HG02623 (cell line): ENCODE measurements around the gene NSD2.

Experiments
- ATAC-seq: cut with Tn5 transposase; IDR thresholded peaks from one replicate; pipeline ENCODE4 v1.9.1; 2021; ENCODE audit warnings: moderate library complexity; ENCODE audit not compliant: unreplicated experiment

NSD2 gene

GRCh38 chr4:1967512-1968149 is 96.4 kb downstream of the NSD2 start:
- no peak for ATAC-seq

- ATAC-seq, result no peak
These were observed 97.6 kb downstream of the NSD2 start for GRCh38 chr4:1968686-1969295.

- ATAC-seq, result no peak
These were observed 98.9 kb downstream of the NSD2 start for GRCh38 chr4:1969928-1970723.

DNA sequence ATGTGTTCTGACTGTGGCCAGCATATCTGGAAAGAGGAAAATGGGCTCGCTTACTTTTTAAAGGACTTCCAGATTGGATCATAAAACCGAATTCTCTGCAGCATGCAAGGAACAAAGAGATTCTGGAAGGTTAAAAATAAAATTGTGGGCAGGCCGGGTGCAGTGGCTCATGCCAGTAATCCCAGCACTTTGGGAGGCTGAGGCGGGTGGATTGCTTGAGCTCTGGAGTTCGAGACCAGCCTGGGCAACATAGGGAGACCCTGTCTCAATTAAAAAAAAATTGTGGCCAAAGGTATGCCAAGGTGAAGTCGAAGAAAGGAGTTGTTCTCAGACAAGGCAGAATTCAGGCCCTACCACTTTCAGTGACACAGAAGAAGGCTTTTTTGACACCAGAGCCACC is 99.7 kb downstream of the NSD2 start:
- no peak for ATAC-seq

GRCh38 chr4:1971456-1972200 is 100.4 kb downstream of the NSD2 start:
- ATAC-seq, result no peak

GRCh38 chr4:1972414-1972813 is 101.2 kb downstream of the NSD2 start:
- ATAC-seq, result no peak

DNA sequence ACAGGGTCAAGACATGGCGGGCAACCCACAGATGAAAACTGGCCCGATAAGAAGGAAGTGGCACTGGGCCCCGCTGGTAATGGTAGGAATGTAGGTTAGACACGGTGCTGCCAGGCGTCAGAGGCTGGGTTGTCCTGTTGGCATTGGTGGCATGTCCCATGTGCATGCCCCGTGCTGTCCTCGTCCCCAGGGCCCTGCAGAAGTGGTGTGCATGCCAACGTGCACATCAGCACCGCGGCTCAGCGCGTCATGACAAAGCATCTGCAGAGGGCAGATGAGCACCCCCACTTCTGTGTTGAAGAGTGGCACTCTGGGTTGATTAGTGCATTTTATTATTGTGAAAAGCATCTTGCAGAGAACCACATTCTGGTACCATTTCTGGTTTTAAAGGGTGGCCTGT is 102.0 kb downstream of the NSD2 start:
- no peak for ATAC-seq

GRCh38 chr4:1973661-1974060 is 102.5 kb downstream of the NSD2 start:
- ATAC-seq, result no peak

- ATAC-seq, result no peak
These were observed 103.6 kb downstream of the NSD2 start for GRCh38 chr4:1974840-1975239.

- no peak for ATAC-seq
These were observed 104.2 kb downstream of the NSD2 start for GRCh38 chr4:1975391-1975801.

DNA sequence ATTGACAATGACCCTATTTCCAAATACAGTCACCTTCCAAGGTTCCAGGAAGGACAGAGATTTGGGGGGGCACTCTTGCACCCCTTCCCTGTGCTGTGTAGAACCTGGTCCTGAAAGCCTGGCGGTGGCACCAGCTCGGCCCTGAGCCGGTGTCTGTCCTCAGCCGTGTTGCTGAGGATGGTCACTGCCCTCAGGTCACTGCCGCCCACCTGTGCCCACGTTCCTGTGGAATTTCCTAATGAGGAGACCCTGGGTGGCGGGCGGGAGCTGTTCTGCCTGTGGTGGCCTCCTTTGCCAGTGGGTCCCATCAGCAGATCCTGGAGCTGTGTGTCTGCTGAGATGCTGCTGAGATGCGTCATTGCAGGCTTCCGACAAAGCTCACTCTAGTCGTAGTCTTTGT is 104.7 kb downstream of the NSD2 start:
- no peak for ATAC-seq

DNA sequence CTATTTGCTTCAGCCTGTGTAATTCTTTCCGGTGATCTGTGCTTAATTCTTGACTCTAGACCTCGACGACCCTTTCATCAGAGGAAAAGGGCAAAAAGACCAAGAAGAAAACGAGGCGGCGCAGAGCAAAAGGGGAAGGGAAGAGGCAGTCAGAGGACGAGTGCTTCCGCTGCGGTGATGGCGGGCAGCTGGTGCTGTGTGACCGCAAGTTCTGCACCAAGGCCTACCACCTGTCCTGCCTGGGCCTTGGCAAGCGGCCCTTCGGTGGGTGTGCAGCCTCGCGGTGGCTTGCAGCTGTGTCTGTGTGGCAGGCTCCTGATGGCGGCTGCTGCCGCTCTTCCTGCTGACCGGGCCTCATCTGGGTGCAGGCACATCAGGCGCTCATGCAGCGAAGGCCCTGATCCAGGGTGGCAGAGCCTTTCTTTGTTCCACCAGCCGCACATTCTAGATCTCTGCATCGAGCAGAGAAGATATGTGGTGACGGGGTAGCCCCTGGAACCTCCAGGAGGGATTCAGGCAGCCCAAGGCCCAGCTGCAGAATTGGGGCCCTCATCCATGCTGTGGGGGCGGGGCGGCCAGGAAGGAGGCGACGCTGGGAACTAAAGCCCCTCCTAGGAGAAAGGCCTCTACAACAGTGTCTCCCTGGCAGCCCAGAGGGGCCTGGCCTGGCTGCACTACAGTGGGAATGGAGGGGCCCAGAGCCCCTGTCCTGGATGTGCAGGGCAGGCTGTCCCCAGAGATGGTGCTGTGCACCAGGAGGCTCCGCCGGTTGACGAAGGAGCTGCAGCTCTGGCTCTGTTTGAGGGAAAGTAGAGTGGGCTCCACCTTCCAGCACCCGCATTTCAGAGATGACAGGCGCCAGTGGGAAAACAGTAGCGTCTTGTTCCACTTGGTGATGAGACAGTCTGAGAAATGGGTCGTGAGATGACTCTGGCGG is 105.5 kb downstream of the NSD2 start:
- ATAC-seq, result no peak

- no peak for ATAC-seq
These were observed 107.0 kb downstream of the NSD2 start for GRCh38 chr4:1978226-1978625.

DNA sequence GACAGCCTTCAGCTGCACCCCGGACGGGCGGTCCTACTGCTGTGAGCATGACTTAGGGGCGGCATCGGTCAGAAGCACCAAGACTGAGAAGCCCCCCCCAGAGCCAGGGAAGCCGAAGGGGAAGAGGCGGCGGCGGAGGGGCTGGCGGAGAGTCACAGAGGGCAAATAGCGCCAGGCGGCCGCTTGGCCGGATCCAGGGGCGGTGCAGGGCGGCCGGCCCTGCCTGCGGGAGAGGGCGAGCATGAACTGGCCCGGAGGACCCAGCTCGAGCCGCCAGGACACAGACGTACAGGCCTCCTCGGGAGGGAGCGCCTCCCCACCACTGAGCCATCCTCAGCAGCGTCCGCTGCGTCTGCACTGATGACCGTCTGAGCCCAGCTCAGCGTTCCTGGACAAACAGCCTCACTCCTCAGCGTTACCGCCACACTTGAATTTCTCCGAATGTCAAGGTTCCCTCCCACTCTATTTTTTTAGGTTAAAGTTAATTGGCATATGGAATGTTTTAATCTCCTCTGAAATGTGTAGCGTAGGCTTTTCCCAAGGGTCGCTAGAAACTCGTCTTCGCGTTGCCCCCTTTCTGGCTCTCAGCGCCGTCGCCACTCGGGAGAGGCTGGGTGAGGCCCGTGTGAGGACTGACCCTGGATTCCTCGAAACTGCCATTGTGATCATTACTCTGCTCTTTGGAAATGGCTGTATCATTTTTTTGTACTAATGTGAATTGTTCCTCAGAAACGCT is 107.7 kb downstream of the NSD2 start:
- ATAC-seq, result no peak

DNA sequence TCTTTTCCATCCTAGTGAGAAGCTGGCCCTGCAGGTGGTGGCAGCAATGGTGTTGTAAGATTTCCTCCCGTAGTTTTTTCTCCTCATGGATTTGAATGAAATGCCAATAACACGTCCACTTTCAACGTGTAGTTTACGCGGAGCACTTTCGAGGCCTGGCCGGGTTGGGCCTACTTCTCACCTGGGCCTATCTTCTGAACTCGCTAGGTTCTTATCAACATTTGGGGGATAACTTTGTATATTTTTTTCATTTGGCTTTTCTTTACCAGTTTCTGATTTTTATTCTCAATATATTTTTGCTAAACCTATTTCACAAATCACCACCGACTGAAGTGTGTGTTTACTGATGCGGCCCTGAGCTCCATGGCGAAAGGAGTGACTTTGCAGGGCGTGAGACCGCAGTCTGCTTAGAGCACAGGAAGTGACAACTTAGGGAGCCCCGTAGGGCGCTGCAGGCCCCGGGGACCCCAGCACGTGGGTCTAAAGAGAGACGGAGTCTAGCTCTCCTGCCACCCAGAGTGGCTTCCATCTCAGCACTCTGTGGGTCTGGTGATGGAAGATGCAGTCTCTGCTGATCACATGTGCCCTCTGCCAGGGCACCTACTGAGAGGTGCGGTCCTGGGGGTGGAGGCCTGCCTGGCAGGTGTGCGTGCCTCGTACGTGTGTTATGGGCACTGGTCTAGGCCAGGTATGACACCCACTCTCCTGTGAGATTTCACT is 108.4 kb downstream of the NSD2 start:
- no peak for ATAC-seq

- no peak for ATAC-seq
These were observed 109.4 kb downstream of the NSD2 start for GRCh38 chr4:1980561-1981041.

DNA sequence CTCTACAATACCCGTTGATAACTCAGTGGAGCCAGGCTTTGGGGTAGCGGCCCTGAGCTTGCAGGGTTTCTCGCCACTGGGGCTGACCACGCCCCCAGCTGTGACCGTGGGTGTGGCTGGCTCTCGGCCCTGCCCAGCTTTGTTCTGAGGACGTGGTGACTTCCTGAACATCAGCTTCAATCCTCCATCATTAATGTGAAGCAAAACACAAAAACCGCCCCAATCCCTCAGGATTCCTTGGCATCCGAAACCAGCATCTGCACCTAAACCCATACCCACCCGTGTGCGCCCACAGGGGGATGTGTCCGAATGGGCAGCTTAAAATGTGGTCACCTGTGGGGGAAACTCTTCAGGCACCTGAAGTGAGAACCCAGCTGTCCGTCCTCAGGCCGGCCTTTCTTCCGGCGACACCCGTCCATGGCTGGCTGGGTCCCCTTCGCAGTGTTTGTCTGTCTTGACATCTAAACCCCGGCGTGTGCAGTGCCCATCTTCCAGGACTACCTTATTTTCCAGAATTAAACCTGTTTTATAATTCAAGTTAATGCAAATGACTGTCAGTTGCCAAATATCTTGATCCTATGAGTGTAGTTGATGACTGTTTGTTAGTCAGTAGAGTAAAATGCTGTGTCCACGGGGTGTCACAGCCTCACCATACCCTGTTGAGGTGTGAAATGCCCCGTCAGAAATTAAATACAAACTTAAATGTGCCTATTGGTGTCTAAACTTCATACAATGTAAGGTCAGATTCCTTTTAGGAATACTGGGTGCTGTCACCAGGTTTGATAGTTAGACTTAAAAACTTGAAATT is 110.3 kb downstream of the NSD2 start:
- no peak for ATAC-seq
